SU-DHL-6 (cell line): Measurements from ENCODE around the gene PAX5.

Experiments
- H2AFZ ChIP-seq: fragments of 200-600 bp; sonication (generic); 2 replicates; pipeline ENCODE4 v1.6.1; 2014; ENCODE audit warnings: low read depth, mild to moderate bottlenecking, moderate library complexity, mixed read lengths, antibody characterized with exemption, low read length; ENCODE audit not compliant: severe bottlenecking
- H3F3A ChIP-seq: fragments of 200-600 bp; shearing (Covaris generic); 2 replicates; pipeline ENCODE4 v1.6.0; 2016; ENCODE audit warnings: antibody characterized with exemption, mild to moderate bottlenecking; ENCODE audit not compliant: insufficient read depth
- H3K27ac ChIP-seq: fragments of 200-600 bp; sonication (generic); 2 replicates; pipeline ENCODE4 v1.5.1; 2016; ENCODE audit warnings: low read depth, mild to moderate bottlenecking, low read length, moderate library complexity, mixed read lengths
- H3K27me3 ChIP-seq: fragments of 200-600 bp; sonication (generic), shearing (Covaris generic); 2 replicates; pipeline ENCODE4 v1.6.0; 2014; ENCODE audit warnings: mild to moderate bottlenecking, low read length
- H3K36me3 ChIP-seq: fragments of 200-600 bp; sonication (generic); 2 replicates; pipeline ENCODE4 v1.6.1; 2014; ENCODE audit warnings: mild to moderate bottlenecking, low read length, mixed read lengths
- H3K4me2 ChIP-seq: fragments of 300-600, 200-600 bp; shearing (Covaris generic), sonication (generic); 2 replicates; pipeline ENCODE4 v1.6.0; 2014; ENCODE audit warnings: low read length, low read depth, mild to moderate bottlenecking; ENCODE audit not compliant: poor library complexity, severe bottlenecking
- H3K4me3 ChIP-seq: fragments of 200-600 bp; sonication (generic); 2 replicates; pipeline ENCODE4 v1.5.1; 2014; ENCODE audit warnings: antibody characterized with exemption, low read length, mild to moderate bottlenecking, mixed read lengths; ENCODE audit not compliant: insufficient read depth, poor library complexity, severe bottlenecking
- H3K79me2 ChIP-seq: fragments of 200-600 bp; sonication (generic); 2 replicates; pipeline ENCODE4 v1.6.1; 2014; ENCODE audit warnings: mild to moderate bottlenecking, low read length, moderate library complexity; ENCODE audit not compliant: insufficient read depth
- H3K9ac ChIP-seq: fragments of 200-600 bp; sonication (generic); 2 replicates; pipeline ENCODE4 v1.7.0; 2014; ENCODE audit warnings: mild to moderate bottlenecking, low read length
- H3K9me2 ChIP-seq: fragments of 200-600 bp; sonication (generic); replicated peaks from 2 replicates; pipeline ENCODE4 v1.6.1; 2014; ENCODE audit warnings: low read length; ENCODE audit not compliant: insufficient read depth
- H3K9me3 ChIP-seq: fragments of 200-600 bp; sonication (generic); 2 replicates; pipeline ENCODE4 v1.6.1; 2014; ENCODE audit warnings: low read length, mixed read lengths; ENCODE audit not compliant: insufficient read depth
- H4K20me1 ChIP-seq: fragments of 200-600 bp; sonication (generic); 2 replicates; pipeline ENCODE4 v1.6.1; 2014; ENCODE audit warnings: low read depth, mild to moderate bottlenecking, antibody characterized with exemption, low read length, moderate library complexity, mixed read lengths
- CTCF ChIP-seq: fragments of 200-600 bp; sonication (generic); IDR thresholded peaks from one replicate; pipeline ENCODE4 v1.5.1; 2017; ENCODE audit warnings: antibody characterized with exemption, mild to moderate bottlenecking, low read length, moderate library complexity; ENCODE audit not compliant: insufficient read depth, poor library complexity, severe bottlenecking
- EZH2phosphoT487 ChIP-seq: fragments of 200-600 bp; sonication (generic), shearing (Covaris generic); conservative IDR thresholded peaks from 2 replicates; pipeline ENCODE4 v1.6.1; 2018; ENCODE audit warnings: mild to moderate bottlenecking, antibody characterized with exemption, low read length, moderate library complexity, mixed read lengths

PAX5 gene

DNA sequence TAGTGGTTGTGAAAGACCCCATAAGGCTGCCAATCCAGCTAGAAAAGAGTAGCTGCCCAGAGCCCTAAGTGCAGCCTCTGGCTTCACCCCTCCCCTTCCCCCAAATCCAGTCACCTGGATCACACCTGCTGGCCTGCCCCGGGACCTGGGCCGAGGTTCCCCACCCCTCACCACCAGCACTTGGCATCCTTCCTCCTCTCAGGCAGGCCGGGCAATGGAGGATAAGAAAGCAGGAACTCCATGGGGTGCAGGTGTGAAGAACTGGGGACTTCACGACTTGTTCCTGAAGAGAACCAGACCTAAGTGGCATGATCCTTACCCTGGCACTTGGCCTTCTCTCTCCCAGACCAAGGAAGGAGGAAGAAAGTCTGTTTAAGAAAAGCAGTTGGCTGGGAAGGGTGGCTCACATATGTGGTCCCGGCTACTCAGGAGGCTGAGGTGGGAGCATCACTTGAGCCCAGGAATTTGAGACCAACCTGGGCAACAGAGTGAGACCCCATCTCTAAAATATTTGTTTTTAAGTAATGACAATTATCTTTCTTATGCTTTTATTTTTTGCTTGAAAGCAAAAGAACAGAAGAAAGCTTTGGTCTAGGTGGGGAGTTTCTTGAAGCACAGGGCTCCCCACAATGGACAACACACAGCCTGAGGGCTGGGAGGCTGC, 131.1 kb downstream of the PAX5 start:
- Histone ChIP-seq H3K36me3 (no peaks in the 10 kb centered on the region), H3K9ac (no peak overlapping the region), H3F3A (no peaks in the 10 kb centered on the region), H3K27me3 (no peaks in the 10 kb centered on the region), H4K20me1 (no peaks in the 10 kb centered on the region), H3K79me2 (no peaks in the 10 kb centered on the region), H3K4me2 (no peak overlapping the region), H3K27ac (no peak overlapping the region), H3K9me2 (no peaks in the 10 kb centered on the region), H3K4me3 (no peak overlapping the region), H2AFZ (no peak overlapping the region), H3K9me3 (no peaks in the 10 kb centered on the region)
- TF ChIP-seq EZH2phosphoT487 (no peak), CTCF (no peak)

- no peak for TF ChIP-seq CTCF
- no peak for TF ChIP-seq EZH2phosphoT487
Observed at GRCh38 chr9:36902080-36902716, 131.9 kb downstream of the PAX5 start.

DNA sequence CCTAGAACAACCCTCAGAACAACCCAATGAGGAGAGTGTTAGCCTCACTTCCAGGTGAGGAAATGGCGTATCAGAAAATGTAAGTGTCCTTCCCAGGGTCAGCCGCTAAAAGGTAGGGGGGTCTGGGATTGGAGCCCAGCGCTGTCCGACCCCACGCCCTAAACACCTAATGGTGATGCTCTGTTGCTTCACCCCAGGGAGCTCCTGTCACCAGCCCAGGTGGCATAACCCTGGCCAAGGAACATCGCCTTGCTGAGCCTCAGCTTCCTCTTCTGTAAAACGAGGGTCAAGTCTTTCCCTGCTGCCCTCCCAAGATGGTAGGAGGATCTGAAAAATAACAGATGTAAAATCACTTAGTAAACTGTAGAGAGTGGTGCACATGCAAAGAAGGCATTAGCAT, 132.5 kb downstream of the PAX5 start:
- Histone ChIP-seq H3K79me2 (no peaks in the 10 kb centered on the region), H3K9me2 (no peaks in the 10 kb centered on the region), H3K27ac (no peak overlapping the region), H3K27me3 (no peaks in the 10 kb centered on the region), H3K36me3 (no peaks in the 10 kb centered on the region), H3K4me2 (no peak overlapping the region), H3F3A (no peaks in the 10 kb centered on the region), H2AFZ (no peak overlapping the region), H4K20me1 (no peaks in the 10 kb centered on the region), H3K9me3 (no peaks in the 10 kb centered on the region), H3K9ac (no peak overlapping the region), H3K4me3 (no peak overlapping the region)
- TF ChIP-seq CTCF (no peak), EZH2phosphoT487 (no peak)

More at GRCh38 chr9:36902080-36902716, 131.9 kb downstream of the PAX5 start:
- no peaks in the 10 kb centered on the region for H4K20me1 ChIP-seq
- H2AFZ ChIP-seq, result no peak overlapping the region
- H3K27ac ChIP-seq, result no peak overlapping the region
- no peaks in the 10 kb centered on the region for H3K27me3 ChIP-seq
- H3K9me2 ChIP-seq, result no peaks in the 10 kb centered on the region
- no peak overlapping the region for H3K9ac ChIP-seq
- no peaks in the 10 kb centered on the region for H3K79me2 ChIP-seq
- no peaks in the 10 kb centered on the region for H3K36me3 ChIP-seq
- H3K4me3 ChIP-seq, result no peak overlapping the region
- no peaks in the 10 kb centered on the region for H3F3A ChIP-seq
- H3K4me2 ChIP-seq, result no peak overlapping the region
- no peaks in the 10 kb centered on the region for H3K9me3 ChIP-seq
